NCI-H1417 treated with DMSO at 0.1 percent for 48 hours (cell line): ENCODE results near the gene TUBB4B.
A peak's percentile ranks its signal among the peaks of the same experiment; 100 is the strongest.

Experiments used
- DNase-seq: peaks from one replicate; lab custom pipeline; 2025; lab: John Stamatoyannopoulos, UW

Gene TUBB4B

DNA sequence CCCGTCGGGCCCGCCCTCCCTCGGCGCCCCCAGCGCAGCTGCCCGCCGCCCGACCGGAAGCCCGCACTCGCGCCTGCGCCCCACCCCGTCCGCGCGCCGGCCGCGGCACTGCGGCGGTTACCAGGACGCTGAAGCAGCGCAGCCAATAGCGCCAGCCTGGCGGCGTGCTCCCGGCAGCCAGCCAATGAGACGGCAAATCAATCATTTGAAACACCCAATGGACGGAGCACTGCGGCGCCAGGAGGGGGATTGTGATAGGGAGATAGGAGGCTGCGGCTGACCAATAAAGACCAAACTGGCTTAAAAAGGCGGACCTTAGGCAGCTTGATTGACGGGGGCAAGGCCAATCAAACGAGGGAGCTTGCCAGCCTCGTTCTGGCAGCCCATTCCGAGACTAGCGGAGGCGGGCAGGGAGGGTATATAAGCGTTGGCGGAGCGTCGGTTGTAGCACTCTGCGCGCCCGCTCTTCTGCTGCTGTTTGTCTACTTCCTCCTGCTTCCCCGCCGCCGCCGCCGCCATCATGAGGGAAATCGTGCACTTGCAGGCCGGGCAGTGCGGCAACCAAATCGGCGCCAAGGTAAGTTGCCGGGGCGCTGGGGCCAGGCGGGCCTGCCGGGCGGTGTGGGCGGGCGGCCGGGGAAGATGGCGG lies at the start of gene TUBB4B:
TSS of gene TUBB4B (plus strand) at position 447 of the 649 bp plus-strand sequence. CDS start at position 521, 74 bp downstream.
- DNase-seq, result peak; percentile 100

DNA sequence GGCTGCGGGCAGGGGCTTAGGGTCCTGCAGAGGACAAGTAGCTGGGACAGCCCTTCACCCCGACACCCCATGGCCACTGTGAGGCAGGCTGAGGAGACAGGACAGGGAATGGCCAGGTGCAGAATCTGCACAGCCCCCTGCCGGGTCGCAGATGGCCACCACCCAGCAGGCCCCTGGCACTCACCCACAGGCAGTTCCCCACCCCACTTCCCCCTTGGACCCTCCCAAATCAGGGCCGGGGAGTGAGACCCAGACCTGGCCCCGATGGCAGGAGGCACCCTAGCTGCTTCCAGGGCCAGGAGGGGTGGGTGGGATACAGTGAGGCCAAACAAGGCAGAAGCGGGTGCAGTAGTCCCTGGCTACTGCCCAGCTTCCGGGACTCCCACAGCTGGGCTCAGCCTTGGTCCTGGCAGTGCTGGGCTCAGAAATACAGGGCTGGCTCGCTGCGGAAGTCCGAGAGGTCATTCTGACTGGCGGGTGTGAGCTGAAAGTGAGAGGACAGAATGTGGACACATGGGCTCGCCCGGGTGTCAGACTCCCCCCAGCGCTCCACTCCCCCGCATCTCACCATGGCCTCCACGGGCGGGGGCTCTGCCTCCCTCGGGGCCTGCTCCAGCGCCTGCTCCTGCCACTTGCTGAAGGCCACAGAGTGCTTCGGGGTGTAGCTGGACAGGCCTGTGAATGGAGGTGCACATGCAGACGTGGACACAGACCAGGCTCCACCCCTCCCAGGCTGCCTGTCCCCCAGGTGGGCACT lies 49.2 kb upstream of the TUBB4B start:
- DNase-seq, result no peak

DNA sequence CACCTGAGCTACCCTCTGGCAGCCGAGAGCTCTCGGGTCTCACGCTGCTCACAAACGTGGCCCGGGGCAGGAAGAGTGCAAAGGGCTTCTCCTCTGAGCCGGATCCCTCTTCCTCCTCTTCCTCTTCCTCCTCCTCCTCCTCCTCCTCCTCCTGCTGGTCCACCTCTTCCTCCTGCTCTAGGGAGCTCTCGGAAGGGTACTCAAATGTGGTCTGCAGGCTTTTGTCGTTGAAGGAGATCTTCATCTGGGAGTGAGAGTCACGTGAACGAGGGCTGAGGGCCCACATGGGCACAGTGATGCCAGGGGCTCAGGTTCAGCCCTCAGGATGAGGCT lies 48.7 kb upstream of the TUBB4B start:
- DNase-seq, result no peak

DNA sequence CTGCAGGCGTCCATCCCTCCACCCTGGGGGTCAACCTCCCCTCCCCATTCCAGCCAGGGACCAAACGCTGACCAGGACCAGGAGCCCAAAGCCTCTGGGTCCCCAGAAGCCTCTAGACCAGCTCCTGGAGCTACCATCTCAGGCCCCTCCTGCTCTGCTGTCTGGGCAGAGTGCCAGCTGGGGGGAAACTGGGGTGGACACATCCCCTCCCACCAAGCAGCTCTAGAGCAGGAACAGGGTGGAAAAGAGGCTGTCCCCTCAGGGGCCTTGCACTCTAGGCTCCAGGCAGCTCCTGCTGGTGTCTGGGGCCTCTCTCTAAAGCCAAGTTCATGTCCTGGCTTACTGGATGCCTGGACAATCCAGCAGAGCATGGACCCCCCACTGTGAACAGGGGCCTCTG lies 48.2 kb upstream of the TUBB4B start:
- DNase-seq, result no peak

DNA sequence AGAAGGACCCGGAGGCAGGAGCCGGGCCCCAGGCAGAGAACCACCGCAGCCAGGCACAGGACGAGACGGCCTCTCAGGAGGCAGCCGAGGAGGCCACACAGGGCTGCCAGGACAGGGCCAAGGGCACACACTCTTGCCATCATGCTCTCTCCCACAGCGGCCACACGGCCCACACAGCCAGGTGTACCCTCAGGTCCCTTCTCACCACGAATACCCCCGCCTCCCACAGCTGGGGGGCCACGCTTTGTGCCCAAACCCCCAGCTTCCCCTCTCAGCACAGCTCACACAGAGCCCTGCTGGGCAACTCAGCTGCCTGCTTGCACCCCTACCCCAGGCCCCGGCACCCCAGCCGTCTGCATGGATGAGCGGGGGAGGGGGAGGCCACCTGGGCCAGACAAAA lies 47.3 kb upstream of the TUBB4B start:
- no peak for DNase-seq

DNA sequence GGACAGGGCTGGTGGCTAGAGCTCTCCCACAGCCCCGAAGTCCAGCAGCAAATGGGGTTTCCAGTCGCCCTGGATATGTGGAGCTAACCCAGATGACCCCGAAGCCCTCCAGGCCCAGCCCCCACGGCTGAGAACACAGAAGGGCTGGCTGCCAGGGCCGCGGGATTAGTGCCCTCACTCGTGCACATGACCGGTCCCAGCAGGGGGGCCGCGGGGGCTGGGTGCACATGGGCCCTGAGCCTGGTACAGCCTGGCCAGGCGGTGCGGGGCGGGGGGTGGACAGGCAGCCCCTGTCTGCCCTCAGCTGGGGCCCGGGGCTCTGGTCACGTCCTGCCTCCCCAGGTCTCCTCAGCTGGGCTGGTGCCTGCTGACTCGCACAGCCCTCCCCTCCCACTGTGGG lies 46.7 kb upstream of the TUBB4B start:
- DNase-seq, result no peak

DNA sequence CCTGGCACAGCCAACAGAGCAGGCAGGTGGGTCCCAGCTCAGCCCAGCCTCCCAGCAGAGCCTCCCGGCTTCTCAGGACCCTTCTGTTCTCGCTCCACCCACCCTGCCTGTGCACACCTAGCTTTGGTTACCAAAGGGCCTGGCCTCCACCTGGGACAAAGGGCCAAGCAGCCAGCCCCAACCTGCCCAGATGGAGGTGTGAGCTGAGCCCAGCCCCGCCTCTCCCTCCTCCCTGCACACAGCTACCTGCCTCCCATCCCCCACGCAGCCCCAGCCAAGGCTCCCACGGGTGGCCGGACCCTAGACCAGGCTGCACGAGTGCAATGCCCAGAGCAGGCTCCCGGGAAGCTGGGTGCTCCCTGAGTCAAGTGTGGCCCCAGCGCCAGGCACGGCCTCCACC lies 46.2 kb upstream of the TUBB4B start:
- DNase-seq, result no peak

DNA sequence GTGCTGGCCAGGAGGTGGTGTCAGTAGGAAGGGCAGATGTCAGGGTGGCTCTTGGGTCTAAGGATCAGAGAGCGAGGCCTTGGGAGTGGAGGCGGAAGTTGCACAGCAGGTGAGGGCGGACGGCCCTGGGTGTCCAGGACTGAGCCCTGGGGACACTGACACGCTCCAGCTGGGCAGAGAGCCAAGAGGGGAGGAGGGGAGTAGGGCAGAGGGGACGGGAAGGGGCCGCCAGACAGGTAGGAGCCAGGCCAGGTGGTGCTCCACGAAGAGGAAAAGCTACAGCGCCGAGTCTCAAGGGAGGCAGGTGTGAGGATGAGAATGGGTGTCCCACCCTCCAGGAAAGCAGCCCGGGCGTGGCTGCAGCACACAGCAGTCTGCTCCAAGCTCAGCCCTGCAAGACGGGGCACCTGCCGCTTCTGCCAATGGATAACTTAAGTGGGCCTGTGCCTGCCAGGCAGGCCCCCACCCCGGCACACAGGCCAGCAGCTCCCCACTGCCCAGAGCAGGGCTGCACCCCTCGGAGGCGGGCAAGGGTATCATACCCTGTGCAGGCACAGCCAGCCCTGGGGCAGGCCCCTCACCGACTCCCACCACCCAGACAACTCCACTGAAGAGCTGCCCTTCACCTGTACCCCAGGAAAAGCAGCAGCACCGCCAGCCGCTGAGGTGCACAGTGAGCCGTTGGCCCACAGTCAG lies 45.4 kb upstream of the TUBB4B start:
- peak; percentile 87 for DNase-seq

DNA sequence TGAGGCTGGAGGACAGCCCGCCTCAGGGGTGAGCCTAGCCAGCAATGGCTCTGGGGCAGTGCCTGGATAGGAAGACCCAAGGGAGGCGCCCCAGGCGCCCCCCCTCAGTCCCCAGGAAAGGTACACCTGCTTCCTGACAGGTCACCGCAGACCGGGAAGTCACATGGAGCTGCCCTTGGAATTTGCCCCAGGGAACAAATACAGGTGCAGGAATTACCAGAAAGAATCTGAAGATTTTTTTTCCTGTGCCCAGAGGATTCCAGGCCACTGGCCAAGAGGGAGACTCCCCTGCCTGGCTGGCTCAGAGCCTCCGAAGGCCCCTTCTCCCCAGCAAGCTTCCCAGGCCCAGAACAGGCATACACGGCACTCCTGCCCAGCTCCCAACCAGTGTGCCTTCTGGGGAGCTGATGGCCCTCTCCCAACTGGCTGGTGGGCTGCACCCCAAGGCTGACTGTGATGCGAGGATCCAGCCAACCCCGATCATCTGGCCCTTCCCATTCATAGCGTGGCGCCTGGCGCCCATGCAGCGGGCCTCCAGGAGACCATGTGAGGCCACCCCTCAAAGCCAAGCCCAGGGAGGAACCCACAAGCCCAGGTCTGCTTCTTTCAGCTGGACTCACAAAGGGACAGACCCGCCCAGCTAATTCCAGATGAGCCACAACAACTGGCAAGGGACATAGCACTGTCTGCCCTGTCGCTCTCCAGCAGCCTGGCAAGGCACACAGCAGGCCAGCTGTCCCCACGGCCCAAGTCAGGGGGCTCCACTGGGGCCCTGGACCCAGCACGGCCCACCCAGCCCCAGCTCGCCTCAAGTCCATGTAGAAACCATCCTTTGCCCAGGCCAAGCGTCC lies 42.8 kb upstream of the TUBB4B start:
- DNase-seq, result no peak

DNA sequence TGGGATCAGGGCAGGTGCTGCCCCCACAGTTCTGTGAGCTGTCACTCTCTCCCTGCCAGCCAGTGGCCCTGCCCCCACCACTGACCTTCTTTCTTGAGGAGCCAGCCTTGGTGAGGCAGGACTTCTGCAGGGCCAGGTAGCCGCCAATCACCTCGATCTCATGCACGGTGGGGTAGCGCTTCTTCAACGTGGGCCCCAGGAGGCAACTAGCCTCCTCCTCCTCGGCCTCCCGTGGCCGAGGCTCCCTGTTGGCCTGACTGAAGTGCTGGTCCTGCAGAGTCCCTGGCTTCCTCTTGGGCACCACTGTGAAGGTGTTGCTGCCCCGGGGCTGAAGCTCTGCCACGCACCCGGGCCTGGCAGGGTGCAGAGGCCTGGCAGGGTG lies 42.2 kb upstream of the TUBB4B start:
- DNase-seq, result no peak

DNA sequence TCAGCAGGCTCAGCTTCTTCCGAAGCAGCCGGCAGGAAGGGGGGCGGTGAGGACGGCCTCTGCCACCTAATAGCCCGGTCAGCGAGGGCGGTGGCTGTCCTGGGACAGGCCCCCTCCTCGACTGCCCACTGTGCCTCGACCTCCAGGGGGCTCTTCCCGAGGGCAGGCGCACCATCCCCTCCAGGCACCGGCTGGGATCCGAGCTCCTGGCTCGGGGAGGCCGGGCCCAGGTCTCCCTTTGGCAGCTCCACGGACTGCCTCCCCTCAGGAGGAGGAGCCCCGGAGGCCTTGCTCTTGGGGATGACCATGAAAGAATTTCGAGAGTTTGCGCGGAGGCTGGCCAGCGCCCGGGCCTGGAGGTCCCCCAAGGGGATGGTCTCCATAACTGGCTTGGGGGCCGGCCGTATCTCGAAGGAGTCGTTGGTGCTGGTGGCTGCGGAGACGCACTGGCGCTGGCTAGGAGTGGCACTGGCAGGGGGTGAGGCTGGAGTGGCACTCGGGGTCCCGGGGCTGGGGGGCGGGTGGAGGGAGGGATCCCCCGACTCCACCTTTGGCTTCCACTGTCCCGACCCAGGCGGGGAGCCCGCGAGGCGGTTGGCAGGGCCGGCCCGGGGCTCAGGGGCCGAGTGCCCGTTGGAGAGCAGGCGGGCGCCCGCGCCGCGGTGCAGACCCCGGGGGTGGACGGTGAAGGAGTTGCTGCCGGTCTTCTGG lies 41.5 kb upstream of the TUBB4B start:
- no peak for DNase-seq

DNA sequence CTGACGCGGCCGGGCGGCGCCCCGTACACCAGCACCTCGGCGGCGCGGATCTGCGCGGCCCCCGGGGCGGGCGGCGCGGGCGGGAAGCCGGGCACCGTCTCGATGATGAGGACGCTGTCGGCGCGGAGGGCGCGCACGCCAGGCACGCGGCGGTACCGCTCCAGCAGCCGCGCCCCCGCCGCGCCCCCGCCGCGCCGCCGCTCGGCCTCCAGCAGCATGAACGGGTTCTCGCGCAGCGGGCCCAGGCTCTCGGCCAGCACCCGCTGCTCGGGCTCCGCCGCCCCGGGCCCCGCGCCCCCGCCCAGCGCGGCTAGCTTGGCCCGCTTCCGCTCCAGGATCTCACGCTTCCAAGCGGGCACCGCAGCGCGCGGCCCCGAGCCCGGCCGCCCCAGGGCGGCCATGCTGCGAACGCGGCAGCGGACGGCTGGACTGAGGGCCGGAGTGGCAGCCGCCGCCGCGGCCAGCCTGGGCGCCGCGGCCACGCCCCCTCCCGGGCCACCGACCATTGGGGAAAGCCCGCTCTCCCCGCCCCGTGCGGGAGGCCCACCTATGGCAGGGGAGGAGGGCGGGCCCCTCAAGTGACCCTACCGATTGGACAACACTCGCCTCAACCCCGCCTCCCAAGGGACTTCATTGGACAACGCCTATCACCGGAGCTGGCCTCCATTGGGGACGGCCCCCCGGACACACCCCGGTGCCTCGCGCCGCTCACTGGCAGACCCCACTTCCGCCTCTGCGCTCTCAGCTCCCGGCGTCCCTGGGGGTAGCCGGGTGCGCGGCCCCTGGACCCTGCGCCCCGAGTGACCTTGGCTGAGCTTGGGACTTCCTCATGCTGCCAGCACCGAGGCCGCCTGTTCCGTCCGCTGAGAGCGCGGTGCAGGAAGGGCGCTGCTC lies 40.5 kb upstream of the TUBB4B start, which contains the start of gene TPRN:
TSS of gene TPRN (minus strand) at position 431 of the 894 bp plus-strand sequence. CDS start at position 401, 30 bp downstream.
- peak; percentile 97 for DNase-seq

DNA sequence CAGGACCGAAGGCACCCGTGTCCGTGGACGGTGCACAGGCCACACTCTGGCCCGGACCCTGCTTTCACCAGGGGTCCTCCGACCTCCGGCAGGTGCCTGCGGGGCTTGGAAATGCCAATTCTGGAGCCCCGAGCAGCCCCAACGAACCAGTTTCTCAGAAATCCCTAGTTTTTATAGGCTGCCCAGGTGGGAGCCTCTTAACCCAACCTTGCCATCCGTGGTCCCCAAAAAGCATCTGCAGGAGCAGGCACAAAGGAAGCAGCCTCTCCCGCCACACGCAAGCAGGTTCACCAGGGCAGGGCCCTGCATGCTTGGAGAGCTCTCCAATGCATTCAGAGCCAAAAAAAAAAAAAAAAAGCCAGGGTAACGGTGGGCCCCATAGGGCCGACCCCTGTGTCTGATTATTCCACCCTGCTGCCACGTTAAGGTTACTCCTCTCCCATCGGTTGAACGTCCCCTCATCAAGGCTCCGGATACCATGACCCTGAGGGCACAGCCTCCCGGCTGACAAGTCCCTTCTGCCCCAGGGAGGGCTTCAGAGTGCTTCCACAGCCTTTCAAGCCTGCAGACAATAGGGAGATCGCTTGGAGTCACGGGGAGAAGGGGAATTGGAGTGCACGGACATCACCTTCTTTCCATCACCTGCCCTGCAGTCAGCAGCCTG lies 39.8 kb upstream of the TUBB4B start:
- DNase-seq, result no peak

DNA sequence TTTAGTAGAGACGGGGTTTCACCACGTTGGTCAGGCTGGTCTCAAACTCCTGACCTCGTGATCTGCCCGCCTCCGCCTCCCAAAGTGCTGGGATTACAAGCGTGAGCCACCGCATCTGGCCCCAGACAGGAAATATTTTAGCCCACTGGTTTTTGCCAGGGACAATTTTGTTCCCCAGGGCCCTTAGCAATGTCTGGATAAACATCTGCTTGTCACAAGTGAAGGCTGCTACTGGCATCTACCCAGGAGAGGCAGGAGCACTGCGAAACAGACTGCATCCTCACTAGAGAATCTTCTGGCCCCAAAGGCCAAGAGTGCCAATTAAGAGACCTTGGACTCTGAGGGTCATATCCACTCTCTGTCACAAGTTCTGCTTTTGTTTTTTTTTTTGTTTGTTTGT lies 38.1 kb upstream of the TUBB4B start:
- DNase-seq, result no peak

DNA sequence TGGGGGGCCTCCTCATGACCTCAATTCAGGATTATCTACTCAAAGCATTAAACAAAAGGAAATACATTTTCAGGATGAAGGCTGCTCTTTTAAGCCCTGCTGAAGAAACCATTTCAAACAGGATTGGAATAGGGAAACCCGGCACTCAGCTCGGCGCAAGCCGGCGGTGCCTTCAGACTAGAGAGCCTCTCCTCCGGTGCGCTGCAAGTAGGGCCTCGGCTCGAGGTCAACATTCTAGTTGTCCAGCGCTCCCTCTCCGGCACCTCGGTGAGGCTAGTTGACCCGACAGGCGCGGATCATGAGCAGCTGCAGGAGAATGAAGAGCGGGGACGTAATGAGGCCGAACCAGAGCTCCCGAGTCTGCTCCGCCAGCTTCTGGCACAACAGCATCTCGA lies 36.4 kb upstream of the TUBB4B start:
- DNase-seq, result no peak

DNA sequence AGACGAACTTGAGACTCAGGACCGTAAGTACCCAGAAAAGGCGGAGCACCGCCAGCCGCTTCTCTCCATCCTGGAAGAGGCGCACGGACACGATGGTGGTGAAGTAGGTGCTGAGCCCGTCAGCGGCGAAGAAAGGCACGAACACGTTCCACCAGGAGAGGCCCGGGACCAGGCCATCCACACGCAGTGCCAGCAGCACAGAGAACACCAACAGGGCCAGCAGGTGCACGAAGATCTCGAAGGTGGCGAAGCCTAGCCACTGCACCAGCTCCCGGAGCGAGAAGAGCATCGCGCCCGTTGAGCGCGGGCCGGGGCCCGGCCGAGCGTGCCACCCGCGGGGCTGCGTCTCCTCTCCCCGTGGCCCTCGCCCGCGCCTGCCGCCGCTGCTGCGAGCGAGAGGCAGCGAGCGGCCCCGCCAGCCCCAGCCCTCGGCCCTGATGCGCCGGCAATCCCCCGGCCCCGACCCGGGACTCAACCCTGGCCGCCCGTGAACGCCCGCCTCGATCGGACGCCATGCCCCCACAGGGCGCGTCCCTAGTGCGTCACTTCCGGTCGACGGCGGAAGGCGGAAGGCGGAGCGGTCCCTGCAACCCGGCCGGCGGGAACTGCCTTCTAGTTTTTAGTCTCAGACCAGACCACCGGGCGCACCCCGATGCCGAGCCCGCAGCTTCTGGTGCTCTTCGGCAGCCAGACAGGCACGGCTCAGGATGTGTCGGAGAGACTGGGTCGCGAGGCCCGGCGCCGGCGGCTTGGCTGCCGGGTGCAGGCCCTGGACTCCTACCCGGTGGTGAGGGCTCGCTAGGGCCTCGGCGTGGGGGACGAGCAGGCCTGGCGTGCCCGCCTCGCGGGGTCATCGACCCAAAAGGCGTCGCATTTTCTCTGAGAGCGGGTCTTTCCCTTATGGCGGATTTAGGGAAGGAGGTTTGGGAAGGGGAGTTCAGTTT lies 35.7 kb upstream of the TUBB4B start, which contains the start of the genes NDOR1 and TMEM203:
TSS of gene NDOR1 (plus strand) at position 575 of the 944 bp plus-strand sequence. CDS start at position 653, 78 bp downstream.
TSS of gene TMEM203 (minus strand) at position 523 of the 944 bp plus-strand sequence. CDS start at position 289, 234 bp downstream.
- no peak for DNase-seq

DNA sequence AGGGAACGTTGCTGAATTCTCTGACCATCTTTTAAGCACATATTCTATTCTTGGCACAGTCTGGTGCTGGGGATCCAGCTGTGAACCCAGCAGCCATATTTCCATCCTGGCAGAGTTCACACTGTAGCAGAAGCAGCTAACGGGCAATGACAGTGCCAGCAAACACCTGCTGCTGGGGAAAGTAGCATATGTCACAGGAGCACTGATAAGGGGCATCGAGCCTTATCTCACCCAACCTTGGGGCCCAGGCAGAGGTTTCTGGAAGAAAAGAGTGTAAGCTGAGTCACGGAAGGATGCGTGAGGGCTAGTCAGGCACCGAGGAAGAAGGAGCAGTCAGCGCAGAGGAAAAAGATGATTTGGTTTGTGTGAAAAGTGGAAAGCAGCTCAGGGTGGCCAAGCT lies 34.5 kb upstream of the TUBB4B start:
- no peak for DNase-seq

DNA sequence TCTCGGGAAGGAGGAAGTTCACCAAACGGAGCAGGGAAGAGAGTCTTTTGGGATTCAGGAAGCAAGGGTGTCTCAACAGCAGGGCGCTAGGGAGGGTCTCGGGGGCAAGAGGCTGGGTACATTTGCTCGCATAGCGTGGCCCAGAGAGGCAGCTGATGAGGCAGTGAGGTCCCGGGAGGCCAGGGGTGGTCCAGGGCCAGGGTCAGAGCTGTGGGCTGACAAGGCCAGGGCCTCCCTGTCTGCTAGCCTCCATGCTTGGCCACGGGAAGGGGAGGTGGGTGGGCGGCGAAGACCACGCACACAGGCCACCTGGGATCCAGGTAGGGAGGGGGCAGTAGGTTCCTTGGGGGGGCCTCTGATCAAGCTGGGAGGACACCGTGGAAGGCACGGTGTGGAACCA lies 29.6 kb upstream of the TUBB4B start:
- DNase-seq, result no peak

DNA sequence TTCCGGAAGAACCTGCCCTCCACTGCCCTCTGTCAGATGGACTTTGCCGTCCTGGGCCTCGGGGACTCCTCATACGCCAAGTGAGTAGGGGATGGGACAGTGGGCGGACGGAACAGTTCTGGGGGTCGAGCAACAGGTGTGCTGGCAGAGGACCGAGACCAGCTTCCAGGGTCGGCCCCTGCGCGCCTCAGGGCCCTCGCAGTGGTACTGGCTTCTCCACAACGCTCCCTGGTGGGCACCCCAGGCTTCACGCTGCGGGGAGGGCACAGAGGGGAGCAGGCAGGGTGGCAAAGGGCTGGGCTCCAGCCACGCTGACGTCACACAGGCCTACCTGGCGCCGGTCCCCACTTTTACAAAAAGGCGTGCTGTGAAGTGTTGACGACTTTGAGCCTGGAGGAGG lies 28.6 kb upstream of the TUBB4B start:
- DNase-seq, result no peak
